ENCODE measurements around the gene MCTP1. TPM values are rescaled to one million over a fixed set of nuclear protein-coding genes. Genes with fewer than 3 reads are reported as not detected.

The MCTP1 gene
- total RNA-seq, 1 donor from 2014 or later, result 35.8 TPM

GRCh38 chr5:94699562-94699961 is 585.3 kb downstream of the MCTP1 start:
- no peak for DNase-seq (ENCODE audit: low spot score)

DNA sequence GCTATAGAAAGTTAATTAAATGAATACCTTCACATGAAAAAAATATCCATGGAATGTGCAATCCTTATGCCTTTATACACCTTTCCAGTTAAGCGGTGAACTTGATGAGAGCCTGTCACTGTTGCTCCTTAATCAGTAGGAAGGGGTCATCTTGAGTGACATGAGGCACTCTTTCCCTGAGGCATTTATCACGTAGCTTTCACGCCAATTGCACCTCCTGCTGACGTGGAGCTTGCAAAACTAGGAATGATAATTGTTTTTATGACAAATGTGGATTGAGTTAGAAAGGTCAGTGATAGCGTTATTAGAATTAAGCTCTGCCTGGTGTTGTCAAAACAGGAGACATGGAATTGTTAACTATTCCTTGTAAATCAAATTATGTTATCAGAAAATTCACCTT is 586.7 kb downstream of the MCTP1 start:
- DNase-seq (ENCODE audit: low spot score), result no peak

- no peak for DNase-seq (ENCODE audit: low spot score)
Measured at GRCh38 chr5:94694671-94695070, 590.2 kb downstream of the MCTP1 start.

GRCh38 chr5:94693845-94694370 is 591.0 kb downstream of the MCTP1 start:
- no peak for DNase-seq (ENCODE audit: low spot score)

DNA sequence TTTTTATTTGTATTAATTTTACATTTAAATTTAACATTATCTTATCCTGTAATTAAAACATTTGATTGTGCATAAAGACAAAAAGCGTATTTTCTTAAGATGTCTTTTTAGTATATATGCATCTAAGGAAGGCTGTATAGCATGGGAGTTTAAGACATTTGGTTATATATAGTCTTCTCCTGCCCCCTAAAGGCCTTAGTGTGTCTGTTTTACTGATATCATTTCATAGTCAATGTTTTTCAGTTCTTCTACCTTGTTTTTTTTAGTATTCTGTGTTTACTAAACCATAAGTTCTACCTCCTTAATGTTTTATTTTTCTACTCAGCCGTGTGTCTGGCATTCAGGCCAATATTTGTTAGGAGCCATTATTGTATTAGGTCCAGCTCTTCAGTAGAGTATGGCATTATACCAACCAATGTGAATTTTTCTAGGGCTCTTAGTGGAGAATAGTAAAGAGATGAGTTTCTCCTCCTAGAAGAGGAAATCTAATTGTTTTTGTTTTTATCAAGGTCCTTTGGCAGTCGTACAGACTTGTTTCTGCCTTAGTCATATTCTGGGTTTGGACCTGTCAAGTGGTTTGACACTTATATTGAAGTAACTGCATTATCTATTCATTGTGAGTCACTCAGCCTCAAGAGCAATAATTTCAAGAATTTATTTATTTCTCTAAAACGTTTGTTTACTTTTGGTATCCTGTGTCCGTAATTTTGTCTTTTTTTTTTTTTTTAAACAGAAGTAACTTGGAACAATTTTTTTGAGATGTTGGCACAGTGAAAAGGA is 591.7 kb downstream of the MCTP1 start:
- no peak for DNase-seq (ENCODE audit: low spot score)

- DNase-seq (ENCODE audit: low spot score), result no peak
Measured at GRCh38 chr5:94692581-94692980, 592.3 kb downstream of the MCTP1 start.

DNA sequence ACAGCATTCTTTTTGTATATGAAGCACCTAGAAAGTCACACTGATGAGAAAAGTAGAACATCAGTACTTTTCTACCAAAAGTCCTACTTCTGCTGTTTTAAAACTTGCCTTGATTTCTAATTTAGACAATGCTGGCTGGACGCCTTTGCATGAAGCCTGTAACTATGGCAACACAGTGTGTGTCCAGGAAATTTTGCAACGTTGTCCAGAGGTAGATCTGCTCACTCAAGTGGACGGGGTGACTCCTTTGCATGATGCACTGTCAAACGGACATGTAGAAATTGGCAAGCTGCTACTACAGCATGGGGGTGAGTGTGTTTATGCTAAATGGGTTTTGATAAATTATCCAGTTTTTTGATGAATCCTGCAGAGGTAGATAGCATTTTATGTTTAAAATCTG is 592.9 kb downstream of the MCTP1 start:
- no peak for DNase-seq (ENCODE audit: low spot score)

DNA sequence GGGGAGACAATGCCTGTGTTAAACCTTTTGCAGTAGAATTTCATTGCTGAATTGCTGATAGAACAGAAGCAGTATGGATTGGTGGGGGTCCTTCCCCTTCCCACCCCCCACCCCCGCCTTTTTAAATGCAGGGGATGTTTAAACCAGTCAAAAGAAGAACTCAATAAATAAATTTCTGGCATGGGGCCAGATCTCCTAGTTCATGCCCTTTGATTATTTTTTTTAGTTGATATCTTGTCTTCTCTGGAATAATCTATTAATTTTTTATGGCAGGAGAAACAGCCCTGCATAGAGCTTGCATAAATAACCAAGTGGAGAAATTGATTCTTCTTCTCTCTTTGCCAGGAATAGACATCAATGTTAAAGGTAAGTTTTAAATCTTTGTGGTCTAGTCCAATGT is 593.6 kb downstream of the MCTP1 start:
- no peak for DNase-seq (ENCODE audit: low spot score)

GRCh38 chr5:94690778-94691177 is 594.1 kb downstream of the MCTP1 start:
- DNase-seq (ENCODE audit: low spot score), result no peak

- no peak for DNase-seq (ENCODE audit: low spot score)
Measured at GRCh38 chr5:94689908-94690307, 595.0 kb downstream of the MCTP1 start.

DNA sequence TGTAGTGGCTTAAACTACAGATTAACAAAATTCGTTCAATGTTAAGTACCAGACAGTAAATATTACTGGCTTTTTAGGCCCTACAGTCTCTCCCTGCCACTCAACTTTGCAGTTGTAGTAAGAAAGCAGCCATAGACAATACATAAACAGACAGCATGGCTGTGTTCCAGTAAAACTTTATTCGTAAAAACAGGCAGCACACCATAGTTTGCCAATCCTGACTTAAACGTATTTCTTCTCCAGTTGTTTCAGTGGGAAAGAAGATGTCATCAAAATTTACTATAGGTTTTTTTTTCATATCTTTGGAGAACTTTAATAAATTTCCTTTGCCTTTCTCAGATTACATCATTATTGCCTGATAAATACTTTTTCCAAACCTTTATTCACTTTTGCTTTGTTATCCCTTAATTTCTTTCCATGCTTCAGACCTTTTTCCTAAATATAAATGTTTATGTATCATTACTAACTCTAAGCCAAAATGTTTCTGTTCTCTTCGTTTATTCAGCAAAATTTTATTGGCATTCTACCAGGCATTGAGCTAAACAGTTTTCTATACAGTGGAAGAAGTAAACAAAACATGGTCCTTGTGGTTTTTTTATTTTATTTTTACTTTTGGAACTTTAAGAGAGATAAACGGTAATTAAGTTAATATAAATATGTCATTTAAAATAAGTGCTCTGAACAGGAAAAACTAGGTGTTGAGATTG is 601.9 kb downstream of the MCTP1 start:
- no peak for DNase-seq (ENCODE audit: low spot score)

DNA sequence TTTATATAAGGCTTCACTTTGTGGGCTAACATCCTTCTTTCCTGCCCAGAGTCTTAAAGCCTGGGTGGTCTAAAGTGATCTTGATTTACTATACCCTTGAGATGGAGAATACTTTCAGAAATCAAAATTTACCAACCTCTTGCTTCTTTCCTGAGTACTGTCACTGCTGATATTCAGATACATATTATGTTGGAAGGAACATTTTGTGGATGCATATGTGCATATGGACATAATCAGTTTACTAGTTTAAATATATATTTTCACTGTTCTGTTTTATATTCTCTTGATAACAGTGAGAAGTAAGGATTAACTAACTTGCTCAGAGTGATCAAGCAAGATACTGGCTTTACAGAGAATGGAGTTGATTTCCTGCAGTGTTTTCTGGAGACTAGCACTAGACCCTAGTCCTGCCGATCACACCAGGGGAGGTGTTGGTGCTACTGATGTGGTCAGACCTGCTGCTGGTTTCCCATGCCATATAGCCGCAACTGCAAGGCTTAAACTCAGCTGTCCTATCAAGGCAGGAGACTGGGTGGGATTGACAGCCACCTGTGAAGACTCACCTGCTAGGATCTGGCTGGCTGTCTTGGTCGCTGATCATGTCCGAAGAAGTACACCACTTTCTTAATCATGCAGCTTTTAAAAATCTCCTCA is 608.8 kb downstream of the MCTP1 start:
- DNase-seq (ENCODE audit: low spot score), result no peak

DNA sequence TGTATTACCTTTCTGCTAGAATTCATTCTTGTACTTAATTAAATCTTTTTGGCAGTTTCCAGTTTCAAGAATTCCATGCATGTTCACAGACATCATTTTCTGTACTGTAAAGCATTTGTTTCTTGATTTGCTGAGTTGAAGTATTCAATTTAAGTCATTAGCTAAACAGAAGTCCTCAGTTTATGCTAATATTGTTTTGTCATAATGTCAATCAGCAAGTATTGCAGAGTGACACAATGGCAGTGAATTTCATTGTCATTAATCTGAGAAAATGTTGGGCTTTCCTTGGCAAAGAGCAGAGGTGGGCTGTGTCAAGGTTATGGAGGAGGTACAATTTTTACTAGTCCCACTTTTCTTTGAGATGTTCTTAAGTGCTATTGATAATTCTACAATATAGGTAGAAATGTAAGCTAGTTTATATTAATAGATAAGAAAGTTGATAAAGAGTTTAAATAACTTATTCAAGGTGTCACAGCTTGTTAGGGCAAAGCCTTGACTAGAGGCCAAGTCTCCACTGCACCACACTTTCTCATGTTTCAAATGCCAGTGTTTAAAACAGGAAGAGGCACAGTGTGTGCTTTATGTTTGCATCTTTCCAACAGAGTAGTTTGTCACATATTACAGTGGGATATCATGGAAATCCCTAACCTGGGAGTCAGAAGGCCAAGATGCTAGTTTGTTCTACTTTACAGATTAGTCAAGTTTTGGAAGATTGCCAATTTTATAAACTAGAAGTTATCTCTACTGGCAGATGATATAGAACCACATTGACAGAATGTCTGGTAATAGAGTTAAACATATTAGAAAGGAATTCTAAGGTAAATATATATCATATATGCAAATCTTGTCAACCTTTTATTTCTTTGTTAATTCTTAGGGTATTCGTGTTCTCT is 610.2 kb downstream of the MCTP1 start:
- no peak for DNase-seq (ENCODE audit: low spot score)

GRCh38 chr5:94672746-94673145 is 612.1 kb downstream of the MCTP1 start:
- DNase-seq (ENCODE audit: low spot score), result no peak

DNA sequence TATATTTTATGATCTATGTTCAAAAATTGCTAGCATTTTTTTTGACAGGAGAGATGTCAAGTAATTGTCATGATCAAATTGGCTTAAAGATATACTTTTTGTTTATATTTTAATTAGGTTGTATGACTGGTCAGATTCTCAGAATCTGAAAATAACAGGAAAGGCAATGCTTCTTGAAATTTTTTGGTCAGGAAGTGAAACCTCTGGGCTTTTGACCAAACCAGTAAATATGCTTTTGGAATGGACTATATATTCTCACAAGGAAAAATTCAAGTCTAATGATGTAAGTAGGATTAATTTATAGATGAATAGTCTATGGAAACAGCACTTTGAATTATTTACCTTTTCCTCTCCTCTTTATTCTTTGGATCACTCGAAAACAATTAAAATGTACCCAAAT is 614.2 kb downstream of the MCTP1 start:
- no peak for DNase-seq (ENCODE audit: low spot score)

DNA sequence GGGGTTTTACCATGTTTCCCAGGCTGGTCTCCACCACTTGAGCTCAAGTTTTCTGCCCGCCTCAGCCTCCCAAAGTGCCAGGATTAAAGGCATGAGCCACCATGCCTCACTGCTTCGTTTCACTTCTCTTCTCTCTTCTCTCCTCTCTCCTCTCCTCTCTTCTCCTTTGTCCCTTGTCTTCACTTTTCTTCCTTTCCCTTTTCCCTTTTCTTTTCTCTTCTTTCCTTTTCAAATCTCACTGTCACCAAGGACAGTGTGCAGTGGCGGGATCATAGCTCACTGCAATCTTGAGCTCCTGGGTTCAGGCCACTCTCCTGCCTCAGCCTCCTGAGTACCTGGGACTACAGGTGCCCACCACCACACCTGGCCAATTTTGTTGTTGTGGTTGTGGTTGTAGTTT is 617.0 kb downstream of the MCTP1 start:
- DNase-seq (ENCODE audit: low spot score), result no peak

- DNase-seq (ENCODE audit: low spot score), result no peak
Measured at GRCh38 chr5:94661086-94661485, 623.8 kb downstream of the MCTP1 start.

DNA sequence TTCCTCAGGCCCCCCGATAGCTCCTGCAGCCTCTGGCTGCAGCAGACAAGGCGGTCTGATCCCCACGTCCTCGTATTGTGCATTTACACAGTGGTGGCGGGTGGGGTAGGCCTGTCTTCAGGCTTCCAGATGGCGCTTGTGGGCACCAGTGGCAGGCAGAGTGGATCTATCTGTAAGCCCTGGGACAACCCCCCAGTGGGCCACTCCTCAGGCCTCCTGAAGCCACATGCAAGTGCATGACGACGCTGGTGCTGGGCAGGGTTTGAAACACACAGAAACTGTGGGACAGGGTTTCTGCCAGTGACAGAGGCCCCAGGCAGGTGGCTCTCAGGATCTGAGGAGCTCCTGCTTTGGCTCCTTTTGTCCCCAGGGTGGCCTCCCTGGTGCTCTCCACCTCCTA is 624.4 kb downstream of the MCTP1 start:
- no peak for DNase-seq (ENCODE audit: low spot score)

DNA sequence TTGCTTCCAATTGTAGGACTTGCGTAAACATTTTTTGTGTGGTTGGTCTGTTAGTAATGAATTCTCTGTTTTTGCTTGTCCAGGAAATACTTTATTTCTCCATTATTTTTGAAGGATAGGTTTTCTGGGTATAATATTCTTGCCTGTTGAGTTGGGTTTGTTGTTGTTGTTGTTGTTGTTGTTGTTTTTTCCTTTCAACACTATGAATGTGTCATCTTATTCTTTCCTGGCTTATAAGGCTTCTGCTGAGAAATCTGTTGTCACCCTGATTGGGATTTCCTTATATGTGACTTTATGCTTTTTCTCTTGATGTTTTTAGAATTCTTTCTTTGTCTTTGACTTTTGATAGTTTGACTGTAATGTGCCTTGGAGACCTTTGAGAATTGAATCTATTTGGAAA is 626.6 kb downstream of the MCTP1 start:
- DNase-seq (ENCODE audit: low spot score), result no peak

All from ureter (tissue), 1 donor.